Activated effector memory CD4-positive, alpha-beta T cell treated with anti-CD3 and anti-CD28 coated beads, Interleukin-2, amount 50 U/mL, for 16 hours (primary cell): Measurements from ENCODE around the gene PDE1C.

Experiments used
- DNase-seq: peaks from one replicate; pipeline ENCODE4 v3.0.0-alpha.2; 2020

Gene PDE1C

GRCh38 chr7:31819031-31819430, 251.2 kb downstream of the PDE1C start:
- DNase-seq, result no peak

GRCh38 chr7:31816810-31817209, 253.4 kb downstream of the PDE1C start:
- DNase-seq, result no peak

- DNase-seq, result no peak
These were observed 254.4 kb downstream of the PDE1C start for GRCh38 chr7:31815796-31816195.

DNA sequence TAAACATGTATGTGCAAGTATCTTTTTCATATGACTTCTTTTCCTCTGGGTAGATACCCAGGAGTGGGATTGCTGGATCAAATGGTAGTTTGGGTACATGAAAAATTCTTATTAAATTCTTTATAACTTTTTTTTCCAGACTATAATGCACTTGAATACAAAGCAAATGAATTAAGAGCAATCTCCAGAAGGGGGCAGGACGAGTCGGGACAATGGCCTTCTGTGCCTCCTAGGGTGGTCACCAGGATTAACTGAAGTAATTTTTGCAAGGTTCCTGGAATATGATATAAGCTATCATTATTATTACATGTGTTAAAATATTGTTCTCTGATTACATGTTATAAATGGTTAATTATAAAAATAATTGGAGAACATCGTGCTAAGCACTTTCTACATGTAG, 256.0 kb downstream of the PDE1C start:
- DNase-seq, result no peak

GRCh38 chr7:31811650-31812461, 258.4 kb downstream of the PDE1C start:
- DNase-seq, result no peak

GRCh38 chr7:31805209-31805818, 264.9 kb downstream of the PDE1C start:
- no peak for DNase-seq

DNA sequence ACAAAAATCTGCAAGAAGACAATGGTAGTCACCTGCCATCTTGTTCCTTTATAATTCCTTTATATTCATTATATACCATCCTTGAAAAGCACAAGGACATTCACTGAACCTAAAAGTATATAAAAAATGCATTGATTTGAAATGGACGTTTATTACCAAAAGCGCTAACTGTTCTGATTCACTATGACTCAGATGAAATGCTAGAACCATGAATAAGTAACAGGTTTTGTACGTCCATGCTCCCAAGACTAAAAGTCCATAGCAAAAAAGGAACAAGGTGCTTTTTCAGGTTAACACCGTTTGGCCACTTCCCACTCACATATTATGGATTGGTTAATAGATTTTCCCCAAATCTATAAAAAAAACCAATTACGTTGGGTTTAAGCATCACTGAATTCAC, 273.8 kb downstream of the PDE1C start:
- no peak for DNase-seq

- DNase-seq, result no peak
These were observed 275.3 kb downstream of the PDE1C start for GRCh38 chr7:31794851-31795344.

GRCh38 chr7:31791881-31792280, 278.3 kb downstream of the PDE1C start:
- no peak for DNase-seq

DNA sequence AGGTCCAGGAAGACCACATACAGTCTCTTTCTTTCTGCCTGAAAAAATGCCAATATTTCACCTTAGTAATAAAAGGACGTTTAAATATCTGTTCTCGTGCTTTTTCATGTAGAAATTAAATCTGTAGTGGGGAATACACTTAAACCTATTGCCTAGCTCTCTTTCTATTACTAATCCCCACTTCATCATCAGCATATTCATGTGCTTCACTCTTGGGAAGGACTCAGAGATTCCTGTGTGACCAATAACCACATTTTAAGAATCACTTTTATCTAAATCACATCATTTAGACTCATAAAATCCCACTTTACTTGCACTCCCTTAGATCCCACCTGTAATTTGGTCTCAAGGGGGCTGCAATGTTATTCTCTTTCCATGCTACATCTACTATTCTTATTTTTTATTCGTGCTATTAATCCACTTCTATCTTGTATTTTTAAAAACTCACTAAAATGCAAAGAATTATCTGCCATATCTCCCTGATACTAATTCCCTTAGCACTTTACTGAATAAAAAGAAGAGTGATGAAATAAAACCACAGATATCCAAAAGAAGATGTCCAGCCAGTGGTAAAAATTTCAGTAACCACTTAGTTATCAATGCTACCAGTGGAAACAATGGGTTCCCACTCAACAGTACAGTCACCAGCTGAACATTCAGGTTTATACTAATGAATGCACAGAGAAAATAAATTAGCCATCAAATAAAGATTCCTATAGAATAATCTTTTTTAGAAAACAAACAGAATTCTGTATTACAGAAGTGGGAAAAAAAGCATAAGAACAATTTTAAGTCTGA, 281.1 kb downstream of the PDE1C start:
- no peak for DNase-seq

GRCh38 chr7:31788445-31788844, 281.8 kb downstream of the PDE1C start:
- DNase-seq, result no peak

GRCh38 chr7:31786326-31786725, 283.9 kb downstream of the PDE1C start:
- no peak for DNase-seq

- DNase-seq, result no peak
These were observed 285.1 kb downstream of the PDE1C start for GRCh38 chr7:31785101-31785500.

GRCh38 chr7:31783221-31783620, 287.0 kb downstream of the PDE1C start:
- DNase-seq, result no peak

DNA sequence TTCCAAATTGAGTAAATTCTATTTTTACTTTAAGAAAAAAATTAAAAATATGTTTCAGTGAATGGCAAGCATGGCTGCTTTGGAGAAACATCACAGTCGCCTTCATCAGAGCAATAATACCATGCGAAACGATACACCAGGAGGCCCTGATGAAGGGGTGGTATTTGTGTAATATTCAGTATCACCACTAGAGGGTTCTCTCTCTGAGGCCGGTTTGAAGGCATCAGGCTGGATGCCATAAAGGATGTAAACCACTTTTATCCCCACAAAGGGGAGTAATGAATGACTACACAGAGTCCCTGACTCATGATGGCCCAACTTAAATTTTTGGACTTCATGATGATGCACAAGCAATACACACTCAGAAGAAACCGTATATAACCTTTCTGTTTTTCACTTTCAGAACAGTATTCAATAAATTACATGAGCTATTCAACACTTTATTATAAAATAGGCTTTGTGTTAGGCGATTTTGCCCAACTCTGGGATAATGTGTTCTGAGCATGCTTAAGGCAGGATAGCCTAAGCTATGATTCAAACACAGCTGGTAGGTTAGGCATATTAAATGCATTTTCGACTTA, 287.7 kb downstream of the PDE1C start:
- no peak for DNase-seq

DNA sequence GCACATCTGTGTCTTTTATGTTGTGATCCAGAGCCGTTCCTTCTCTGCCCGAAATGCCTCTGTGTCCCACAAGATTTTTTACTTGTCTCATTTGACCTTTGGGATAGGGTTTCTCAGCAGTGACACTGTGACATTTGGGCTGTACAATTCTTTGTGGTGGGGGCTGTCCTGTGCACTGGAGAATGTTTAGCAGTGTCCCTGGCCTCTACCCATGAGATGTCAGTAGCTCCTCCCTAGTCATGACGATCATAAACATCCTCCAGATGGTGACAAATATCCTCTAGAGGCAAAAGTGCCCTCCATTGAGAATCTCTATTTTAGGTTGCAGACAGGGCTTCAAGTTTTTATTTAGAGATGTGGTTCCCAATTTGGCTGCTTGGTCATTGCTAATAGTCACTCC, 291.9 kb downstream of the PDE1C start:
- DNase-seq, result no peak

DNA sequence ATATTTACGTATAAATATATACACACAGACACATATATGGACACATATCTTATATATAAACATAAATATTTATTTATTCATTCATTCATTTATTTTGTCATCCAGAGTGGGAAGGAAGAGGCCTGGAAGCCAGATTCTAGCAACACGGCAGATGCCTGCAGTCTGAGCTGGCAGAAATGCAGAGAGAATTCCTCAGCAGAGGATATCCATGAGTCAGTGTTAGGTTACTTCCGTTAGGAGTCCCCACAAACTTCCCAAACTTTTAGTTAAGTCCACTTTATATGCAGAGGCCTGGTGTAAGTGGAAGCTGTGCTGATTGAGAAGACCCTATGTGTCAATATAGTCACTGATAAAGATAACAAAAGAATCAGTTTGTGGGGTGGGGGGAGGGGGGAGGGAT, 293.6 kb downstream of the PDE1C start:
- DNase-seq, result no peak

DNA sequence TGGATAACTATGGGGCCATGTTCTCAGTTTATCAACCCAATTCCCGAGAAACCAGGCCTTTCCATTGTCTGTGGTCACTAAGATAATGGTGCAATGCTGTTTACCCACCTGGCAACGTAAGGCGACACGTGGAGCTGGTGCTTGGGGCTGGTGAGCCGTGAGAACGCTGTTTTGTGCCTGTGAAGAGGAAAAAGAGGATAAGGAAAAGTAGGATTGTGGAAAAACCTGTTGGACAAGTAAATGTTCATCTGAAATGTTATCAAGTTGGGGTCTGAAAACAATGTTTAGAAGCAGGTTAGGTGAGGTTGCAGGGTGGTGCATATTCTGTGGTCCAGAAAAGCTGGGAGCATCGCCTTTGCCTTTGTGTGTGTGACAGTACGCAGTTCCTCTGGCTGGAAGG, 294.7 kb downstream of the PDE1C start:
- DNase-seq, result no peak

GRCh38 chr7:31772211-31772610, 298.0 kb downstream of the PDE1C start:
- no peak for DNase-seq

DNA sequence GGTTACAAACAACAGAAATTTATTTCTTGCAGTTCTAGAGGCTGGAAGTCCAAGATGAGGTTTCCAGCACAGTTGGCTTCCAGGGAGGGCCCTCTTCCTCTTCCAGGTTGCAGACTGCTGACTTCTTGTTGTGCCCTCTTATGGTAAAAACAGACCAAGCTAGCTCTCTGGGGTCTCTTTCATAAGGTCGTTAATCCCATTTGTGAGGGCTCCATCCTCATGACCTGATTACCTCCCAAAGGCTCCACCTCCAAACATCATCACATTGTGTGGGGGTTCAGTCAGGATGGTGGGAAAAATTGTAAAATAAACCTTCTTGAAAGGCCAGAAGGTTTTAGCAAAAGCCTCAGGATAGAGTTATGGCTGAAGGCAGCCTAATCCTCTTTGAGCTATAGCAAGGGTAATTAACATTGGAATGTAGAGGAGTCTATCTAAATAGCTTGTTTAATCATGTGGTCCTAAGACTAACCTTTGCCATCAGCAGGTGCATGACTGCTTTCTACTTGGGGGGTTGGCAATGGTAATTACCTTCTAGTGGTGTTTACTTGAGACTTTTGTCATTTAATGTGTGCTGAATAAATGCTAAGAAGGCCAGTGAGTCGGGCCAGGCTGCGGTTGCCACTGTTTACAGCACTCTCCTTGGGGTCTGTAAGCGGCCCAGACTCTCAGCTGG, 302.4 kb downstream of the PDE1C start:
- DNase-seq, result no peak

GRCh38 chr7:31764462-31764861, 305.7 kb downstream of the PDE1C start:
- no peak for DNase-seq

- no peak for DNase-seq
These were observed 306.7 kb downstream of the PDE1C start for GRCh38 chr7:31763548-31763947.

- DNase-seq, result no peak
These were observed 308.6 kb downstream of the PDE1C start for GRCh38 chr7:31761646-31762045.
